ENCODE measurements around the gene VPS33B.

DNA sequence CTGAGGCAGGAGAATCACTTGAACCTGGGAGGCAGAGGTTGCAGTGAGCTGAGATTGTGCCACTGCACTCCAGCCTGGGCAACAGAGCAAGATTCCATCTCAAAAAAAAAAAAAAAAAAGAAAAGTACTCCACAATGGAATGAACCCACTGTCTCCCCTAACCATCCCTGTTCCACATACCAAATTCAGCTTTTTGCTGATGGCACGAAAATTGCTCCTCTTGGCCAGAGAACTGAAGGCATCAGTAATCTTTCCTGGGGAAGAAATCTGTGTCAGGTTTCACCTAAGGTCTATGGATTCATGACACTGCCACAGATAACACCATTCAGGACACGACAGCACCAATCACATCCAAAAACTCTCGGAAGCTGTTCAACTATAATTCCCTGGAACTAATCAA, 21.2 kb downstream of the VPS33B start:
- TF ChIP-seq CTCF (IDR thresholded peaks at IDR 0.05): no peak
- no peak for TF ChIP-seq ZFX (IDR thresholded peaks at IDR 0.05; ENCODE audit: borderline replicate concordance)

Measured in 22Rv1 (cell line).